HG02759 (cell line): ENCODE results near the gene EBF4.
"Not testable (repeated sequence)": the region's sequence is repeated elsewhere in the genome, so short reads cannot be mapped to it uniquely, and the experiment has no call there.

Experiments
- ATAC-seq: cut with Tn5 transposase; IDR thresholded peaks from one replicate; pipeline ENCODE4 v1.9.1; 2021; ENCODE audit warnings: mild to moderate bottlenecking, moderate library complexity; ENCODE audit not compliant: unreplicated experiment

EBF4 gene

DNA sequence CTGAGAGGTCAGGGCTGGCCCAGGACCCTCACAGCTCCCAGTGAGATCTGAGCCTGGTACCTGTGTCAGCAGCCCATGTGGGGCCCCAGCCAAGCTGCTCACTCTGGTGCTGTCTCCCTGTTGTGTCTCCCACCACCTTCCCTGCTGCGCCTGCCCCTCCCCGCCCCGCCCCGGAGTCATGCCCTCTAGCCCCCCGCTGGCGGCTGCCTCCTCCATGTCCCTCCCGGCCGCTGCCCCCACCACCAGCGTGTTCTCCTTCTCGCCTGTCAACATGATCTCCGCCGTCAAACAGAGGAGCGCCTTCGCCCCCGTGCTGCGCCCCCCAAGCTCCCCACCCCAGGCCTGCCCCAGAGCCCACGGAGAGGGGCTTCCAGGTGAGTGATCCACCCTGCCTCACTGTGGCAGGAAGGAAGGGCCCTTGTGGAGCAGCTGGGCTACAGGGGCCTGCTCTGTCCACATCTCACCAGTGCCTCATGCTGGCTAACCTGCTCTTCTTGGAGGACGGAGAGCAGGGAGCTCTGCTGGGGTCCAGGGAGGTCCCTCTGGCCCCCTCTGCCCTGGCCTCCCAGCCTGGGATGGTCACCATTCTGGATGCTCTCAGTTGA, 63.0 kb downstream of the EBF4 start:
- no peak for ATAC-seq

DNA sequence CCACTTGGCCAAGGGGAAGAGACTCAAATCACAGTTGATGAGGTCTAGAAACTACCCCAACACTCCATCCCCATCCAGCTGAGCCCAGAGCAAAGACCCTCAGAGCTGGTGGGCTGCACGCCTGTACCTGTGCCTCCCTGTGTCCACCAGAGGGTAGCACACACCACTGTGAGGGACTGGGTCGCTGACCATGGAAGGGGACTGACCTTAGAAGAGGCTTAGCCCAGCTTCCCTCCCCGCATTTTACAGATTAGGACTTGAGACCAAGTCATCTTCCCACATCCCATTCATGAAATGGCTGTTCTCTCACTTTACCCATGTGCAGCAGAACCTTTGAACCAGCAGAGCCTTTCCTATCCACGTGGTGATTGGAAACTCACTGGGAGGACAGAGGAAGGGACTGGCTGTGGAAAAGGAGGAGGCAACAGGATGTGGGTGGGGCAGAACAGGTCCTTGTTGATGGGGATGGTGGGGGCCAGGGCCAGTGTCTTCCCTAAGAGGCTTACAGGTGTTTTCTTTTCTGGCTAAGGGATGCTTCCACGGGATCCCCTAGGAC, 63.6 kb downstream of the EBF4 start:
- ATAC-seq, result no peak

DNA sequence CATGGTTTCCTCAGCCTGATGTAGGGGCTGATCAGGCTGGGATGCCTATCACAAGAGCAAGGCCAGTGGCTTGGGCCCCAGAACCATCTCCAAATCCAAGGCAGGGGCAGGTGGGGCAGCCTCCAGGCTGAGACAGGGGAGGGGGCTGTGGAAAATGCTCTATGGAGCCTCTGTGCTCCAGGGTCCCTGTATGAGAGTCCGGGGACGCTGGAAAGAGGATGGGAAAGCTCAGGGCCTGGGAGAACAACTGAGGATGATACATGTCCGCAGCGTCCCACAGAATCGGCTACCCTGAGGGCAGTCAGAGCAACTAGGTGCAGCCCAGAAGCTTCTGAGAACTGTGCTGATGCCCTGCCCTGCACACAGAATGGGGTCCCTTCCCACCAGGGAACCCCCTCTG, 64.4 kb downstream of the EBF4 start:
- ATAC-seq, result no peak

DNA sequence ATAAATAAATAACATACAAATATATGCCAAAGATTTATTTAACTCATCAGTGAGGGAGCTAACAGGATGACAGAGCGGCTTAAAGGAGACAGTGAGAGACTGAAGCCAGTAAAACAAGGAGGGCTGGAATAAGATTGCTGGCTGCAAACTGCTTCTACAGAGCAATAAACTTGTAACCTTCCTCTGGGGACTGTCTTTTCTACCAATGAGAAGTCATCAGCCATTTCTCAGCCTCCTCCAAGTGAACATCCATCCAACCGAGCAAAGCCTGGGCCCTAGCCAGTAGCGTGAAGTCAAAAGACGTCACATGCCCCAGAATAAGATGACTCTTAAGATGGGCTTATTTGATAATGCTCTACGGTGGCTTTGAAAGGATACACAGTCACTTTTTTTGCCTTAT, 65.4 kb downstream of the EBF4 start:
- ATAC-seq, result no peak

DNA sequence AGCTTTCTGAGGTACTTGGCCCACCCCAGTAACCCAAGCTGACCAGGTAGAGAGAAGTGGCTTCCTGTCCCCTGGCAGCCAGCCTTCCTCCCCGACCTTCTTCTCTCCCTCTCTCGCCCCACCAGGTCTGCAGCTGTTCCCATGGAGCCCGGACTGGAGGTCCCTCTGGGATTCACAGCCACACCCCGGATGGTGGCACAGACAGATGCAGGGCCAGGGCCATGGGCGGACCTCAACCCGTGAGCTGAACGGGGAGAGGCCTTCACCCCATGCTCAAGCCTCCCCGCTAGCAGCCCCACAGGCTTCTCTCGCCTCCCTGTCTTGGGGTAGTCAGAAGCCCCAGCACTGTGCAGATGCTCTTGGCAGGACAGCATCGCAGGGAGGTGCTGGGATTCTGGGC, 66.6 kb downstream of the EBF4 start:
- ATAC-seq, result no peak

DNA sequence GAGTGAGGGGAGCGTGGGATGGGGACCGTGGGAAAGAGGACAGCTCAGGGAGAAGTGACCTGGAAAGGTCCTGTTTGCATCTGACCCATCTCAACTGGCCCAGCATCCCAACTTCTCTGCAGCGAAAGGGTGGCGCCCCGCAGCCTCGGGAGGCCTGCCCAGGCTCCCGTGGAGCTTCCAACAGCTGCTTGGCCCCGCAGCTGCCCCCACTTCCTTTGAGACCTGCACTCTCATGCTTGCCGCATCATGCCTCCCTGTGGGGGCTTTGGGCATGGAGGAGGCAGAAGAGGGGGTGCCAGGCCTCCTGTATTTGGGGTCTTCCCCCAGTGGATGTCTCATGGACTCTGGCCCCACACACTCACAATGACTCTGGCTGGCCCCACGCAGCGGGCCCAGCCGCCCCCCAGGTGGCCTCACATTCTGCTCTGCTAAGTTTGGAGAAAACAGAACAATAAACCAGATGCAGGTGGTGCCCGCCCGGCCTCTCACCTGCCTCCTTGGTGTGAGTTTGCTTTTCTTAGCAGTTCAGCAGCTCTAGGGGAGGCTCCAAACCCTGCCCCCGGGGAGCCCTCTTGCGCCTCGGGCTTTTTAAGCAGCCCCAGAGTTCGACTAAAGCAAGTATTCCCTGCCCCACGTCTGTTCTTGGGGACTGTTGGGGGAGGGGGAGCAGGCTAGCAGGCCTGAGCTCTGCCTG, 67.2 kb downstream of the EBF4 start:
- no peak for ATAC-seq

DNA sequence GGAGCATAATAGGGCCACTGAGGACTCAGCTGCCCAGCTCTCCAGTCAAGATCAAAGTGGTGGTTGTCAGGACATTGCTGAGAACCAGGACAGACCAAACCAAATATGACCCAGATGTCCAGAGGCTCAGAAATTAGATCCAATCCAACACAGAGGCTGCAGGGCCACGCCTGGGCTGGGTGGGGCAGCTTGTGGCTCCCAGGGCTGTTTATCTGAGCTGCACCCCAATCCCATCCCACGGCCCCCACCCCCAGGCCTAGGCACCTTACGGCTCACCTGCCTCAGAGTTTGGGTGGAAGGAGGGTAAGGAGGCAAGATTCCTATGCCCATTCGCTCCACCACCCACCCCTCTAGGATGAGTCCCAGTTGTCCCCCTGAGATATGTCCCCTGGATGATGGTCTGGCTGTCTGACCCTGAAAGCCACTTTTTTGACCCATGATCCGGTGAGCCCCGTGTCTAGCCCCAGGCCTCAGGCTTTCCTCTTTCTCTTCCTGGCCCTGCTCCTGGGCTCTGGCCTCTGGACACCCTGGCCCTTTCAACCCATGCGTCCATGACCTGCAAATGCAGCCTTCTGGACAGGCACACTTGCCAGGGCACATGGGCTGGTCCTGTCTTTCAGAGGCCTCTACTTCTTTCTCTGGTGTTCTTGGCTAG, 67.8 kb downstream of the EBF4 start:
- ATAC-seq, result no peak

DNA sequence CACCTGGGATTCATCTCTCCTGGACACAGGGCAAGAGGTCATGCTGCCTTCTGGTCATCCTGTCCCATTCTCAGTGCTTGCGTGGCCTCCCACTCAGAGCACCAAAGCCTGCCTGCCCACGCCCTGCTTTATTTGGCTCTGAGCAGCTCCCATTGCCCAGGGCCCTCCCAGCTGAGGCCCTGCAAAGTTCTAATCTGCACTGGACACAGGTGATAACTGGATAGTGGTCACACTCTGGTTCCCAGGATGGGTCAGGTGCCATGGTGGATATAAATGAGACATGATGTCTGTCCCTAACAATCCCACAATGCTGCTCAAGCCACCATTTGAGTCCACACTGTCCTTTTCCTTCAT, 68.3 kb downstream of the EBF4 start:
- ATAC-seq, result no peak

DNA sequence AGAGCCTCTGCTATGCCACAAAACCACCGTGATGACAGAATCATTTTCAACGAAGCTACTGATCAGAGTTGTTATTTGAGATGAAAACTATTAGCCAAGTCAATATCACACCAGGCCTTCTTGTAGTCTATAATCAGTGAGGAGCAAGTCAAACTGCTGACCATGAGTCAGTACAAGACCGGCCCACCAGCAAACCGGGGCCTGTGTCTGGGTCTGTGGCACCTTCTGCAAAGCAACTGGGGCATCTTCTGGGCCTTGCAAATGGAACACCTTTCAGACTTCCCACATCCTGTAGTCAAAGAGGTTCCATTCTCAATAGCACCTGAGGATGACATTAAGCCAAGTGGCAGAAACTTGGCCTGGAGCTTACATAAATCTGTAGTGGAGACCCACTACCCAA, 69.3 kb downstream of the EBF4 start:
- ATAC-seq, result no peak

DNA sequence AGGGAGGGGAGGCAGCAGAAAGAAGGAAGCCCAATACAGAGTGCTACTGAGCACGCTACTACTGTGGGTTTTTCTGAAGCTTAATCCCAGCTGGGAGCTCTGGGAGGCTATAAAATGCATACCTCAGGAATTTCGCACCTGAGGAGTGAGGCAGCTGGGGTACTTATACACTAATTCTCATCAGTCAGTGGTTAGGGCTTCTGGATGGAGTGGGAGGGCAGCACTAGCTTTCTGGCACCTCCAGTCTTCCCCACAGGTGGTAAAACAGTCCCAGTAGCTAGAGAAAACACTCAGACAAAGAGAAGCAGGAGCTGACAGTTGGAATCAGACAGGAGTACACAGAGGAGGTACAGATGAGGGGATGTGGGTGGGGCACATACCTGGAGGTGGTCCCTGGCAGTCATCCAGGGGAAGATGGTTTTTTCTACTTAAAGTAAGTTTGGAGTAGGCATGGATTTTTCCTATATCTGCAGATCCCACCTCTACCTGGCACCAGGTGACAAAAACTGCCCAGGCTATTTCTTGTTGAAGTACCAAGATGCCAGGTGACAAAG, 70.1 kb downstream of the EBF4 start:
- no peak for ATAC-seq

DNA sequence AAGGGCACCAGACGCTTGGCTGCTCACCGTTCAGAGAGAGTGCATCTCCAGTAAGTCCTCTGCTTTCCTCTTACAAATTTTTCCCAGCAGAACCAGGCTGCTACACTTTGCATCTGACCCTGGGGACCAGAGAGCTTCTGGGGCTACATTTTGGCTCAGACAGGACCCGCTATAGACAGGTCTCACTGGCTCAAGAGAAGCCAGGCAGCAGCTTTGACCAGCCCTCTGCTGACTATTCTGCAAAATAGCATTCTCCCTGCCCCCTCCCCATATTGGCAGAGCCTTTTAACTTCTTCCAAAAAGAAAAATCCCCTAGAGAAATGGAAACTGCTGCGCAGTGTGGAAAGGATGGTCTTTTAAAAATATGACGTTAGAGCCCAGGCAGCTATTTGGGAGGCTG, 70.6 kb downstream of the EBF4 start:
- no peak for ATAC-seq

DNA sequence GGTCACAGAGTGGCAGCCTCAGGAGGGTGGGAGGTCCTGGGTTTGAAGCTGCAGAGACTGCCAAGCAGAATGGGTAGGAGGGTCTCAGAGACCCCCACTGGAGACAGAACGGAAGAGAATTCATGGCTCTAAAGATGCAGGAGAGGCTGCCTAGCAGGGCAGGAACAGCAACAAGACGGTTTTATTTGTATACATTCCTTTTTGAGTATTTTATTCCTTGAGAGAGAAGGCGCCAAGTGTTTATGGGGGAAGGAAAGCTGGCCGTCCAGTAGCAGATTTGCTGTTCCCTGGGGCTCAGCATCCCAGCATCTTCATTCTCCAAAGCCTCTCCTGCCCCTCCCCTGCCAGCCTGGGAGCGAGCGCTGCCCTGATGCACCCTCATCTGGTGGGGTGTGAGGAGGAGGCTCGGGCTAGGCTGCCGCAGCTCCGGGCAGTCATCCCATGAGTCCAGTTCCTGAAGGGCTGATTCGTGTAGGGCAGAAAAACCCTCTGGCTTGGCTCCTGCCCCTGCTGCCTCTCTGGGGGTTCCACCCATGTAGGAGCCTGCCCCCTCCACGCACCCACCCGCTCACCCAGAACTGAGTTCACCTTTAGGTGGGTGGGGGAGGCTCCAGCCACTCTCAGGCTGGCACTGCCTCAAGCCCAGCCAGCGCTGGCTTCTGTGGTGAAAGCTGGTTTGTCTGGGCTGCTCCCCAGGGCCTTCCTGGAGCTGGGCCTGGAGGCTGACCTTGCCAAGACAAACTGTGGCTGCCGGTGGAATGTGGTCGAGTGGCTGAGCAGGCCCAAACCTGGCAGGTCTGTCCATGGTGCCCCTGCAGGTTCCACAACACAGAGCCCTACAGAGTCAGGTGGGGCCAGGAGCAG, 75.4 kb downstream of the EBF4 start:
- no peak for ATAC-seq

DNA sequence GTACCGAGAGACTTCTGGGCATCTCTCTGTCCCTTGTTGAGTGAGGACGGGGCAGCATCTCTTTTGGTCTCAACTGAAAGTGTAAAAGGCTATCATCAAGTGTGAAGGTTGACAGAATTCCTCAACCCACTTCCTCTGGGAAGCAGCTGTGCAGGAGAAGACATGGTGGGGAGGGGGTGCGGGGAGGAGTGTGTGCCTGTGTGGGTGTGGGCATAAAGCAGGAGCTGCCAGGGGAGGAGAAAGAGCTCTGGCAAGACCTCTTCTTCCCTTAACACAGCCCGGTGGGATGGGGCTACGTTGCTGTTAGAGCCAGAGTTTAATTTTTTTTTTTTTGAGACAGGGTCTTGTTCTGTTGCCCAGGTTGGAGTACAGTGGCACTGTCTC, 76.0 kb downstream of the EBF4 start:
- ATAC-seq, result no peak

DNA sequence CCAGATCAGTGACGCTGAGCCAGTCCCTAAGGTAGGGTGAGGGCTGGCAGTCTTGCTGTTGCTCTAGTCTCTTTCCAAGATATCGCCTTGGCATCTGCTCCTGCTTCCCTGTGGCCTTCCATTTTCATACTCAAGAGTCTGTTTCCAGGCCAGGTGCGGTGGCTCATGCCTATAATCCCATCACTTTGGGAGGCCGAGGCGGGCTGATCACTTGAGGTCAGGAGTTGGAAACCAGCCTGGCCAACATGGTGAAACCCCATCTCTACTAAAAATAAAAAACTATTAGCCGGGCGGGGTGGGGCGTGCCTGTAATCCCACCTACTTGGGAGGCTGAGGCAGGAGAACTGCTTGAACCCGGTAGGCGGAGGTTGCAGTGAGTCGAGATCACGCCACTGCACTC, 77.5 kb downstream of the EBF4 start:
- ATAC-seq, result not testable (repeated sequence)

DNA sequence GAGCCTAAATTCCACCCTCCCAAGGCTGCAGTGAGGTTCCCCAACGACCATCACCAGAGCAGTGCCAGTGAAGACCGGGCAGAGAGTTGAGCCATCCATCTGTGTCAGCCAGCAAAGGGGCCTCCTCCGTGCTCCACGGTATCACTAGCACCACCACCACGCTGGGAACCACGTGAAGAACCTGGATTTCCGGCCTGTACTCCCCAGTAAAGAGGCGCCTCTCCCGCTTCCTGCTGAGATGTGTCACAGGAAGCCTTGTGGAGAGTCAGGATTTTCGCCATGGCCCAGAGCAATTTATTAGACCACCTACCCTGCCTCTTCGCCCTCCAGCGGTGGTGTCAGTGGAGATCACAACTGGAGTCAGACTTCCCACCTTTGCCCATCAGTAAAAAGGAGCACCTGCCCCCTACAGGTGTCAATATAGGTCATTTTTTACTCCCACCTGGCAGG, 79.1 kb downstream of the EBF4 start:
- ATAC-seq, result no peak

DNA sequence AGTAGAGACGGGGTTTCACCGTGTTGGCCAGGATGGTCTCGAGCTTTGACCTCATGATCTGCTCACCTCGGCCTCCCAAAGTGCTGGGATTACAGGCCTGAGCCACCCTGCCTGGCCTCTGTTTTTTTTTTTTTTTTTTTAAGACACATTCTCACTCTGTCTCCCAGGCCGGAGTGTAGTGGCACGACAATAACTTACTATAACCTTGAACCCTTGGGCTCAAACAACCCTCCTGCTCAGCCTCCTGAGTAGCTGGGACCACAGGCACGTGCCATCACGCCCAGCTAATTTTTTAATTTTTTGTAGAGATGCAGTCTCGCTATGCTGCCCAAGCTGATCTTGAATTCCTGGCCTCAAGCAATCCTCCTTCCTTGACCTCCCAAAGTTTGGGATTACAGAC, 81.2 kb downstream of the EBF4 start:
- no peak for ATAC-seq

DNA sequence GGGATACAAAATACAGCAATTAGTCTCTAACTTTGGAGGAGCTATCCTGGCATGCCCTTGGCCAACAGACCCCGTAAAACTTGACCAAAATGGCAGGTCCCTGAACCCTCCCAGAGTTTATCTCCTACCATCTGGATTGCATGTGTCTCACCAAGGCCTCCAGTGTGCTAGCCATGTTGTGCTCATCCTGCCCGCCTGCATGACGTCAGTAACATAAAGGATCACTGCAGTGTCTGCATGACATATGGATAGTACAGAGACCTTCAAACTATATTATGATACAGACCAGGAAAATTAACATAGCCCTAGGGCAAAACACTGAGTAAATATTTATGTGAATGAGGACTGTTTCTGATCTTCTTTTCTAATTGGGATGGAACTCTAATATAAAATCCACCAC, 82.6 kb downstream of the EBF4 start:
- ATAC-seq, result no peak

DNA sequence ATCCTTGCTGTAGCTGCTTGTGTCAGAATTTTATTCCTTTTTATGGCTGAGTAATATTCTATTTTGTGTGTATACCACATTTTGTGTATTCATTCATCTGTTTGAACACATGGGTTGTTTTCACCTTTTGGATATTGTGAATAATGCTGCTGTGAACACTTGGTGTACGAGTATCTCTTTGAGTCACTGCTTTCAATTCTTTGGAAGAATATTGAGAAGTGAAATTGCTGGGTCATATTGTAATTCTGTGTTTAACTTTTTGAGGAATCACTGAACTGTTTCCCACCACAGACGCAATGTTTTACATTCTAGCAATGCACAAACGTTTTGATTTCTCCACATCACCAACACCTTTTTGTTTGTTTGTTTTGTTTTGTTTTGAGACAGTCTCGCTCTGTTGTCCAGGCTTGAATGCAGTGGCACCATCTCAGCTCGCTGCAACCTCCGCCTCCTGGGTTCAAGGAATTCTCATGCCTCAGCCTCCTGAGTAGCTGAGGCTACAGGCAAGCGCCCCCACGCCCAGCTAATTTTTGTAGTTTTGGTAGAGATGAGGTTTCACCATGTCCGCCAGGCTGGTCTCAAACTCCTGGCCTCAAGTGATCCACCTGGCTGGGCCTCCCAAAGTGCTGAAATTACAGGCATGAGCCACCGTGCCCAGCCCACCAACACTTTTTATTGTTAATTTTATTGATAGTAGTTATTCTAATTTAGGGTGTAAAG, 86.2 kb downstream of the EBF4 start:
- no peak for ATAC-seq

DNA sequence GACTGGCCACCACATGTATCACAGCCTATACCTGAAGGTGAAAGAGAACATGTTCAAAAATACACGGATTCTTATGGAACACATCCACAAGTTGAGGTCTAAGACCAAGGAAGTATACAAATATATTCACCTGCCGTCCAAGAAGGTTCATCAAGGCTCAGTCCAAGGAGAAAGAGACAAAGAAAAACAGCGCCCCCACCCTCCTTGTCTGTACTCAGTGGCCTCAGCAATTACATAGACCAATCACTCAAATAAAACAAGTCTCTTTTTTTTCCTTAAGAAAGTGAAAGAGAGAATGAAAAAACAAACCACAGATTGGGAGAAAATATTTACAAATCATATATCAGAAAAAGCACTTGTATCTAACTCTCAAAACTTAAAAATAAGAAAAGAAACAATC, 88.4 kb downstream of the EBF4 start:
- ATAC-seq, result no peak

DNA sequence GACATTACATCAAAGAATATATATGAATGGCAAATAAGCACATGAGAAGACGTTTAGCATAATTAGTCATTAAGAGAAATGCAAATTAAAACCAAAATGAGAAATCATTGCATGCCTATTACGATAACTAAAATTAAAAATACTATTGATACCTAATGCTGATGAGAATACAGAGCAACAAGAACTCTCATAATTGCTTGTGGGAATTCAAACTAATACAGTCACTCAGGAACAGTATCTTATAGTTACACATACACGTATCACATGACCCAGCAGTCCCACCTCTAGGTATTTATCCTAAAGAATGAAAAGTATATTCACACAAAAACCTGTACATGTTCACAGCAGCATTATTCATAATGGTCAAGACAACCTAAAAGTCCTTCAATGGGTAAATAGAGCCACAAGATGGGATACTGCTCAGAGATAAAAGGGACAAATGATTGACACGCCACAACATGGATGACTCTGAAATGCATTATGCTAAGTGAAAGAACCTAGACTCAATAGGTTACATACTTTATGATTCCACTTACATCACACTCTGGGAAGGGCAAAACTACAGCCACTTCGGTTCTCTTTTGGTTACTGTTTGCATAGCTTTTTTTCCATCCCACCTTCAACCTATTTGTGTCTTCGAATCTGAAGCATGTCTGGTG, 91.5 kb downstream of the EBF4 start:
- ATAC-seq, result no peak
